ENCODE measurements around the gene SEC24D.

Gene SEC24D

DNA sequence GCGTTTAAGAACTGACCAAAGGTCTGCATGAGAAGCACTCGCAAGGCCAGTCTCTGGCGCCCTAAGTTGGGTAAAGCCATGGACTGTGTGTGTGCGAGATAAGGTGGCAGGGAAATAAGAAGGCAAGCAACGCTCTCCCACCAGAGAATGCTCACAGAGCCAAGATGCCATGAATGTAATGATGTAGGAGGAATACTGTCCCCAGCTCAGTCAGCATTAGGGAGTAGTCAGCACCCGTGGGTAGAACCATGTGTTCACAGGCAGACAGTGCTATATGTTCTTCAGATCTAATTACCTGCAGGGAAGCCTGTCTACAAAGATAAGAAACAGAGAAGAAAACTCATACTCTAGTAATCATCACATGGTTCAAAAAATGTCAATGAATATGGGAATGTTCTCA lies 68.8 kb downstream of the SEC24D start:
- peaks cover 6% of the 10 kb centered on the region; the same call in 1 of the 2 replicates for H3F3A ChIP-seq (ENCODE audit: insufficient read depth)
- H3K79me2 ChIP-seq (ENCODE audit: insufficient read depth, low read length): no peaks in the 10 kb centered on the region
- TF ChIP-seq, protein P1, sequence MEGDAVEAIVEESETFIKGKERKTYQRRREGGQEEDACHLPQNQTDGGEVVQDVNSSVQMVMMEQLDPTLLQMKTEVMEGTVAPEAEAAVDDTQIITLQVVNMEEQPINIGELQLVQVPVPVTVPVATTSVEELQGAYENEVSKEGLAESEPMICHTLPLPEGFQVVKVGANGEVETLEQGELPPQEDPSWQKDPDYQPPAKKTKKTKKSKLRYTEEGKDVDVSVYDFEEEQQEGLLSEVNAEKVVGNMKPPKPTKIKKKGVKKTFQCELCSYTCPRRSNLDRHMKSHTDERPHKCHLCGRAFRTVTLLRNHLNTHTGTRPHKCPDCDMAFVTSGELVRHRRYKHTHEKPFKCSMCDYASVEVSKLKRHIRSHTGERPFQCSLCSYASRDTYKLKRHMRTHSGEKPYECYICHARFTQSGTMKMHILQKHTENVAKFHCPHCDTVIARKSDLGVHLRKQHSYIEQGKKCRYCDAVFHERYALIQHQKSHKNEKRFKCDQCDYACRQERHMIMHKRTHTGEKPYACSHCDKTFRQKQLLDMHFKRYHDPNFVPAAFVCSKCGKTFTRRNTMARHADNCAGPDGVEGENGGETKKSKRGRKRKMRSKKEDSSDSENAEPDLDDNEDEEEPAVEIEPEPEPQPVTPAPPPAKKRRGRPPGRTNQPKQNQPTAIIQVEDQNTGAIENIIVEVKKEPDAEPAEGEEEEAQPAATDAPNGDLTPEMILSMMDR (IDR thresholded peaks at IDR 0.05; ENCODE audit: insufficient read depth, low read length, poor library complexity, severe bottlenecking): no peak
- TF ChIP-seq EZH2phosphoT487 (conservative IDR thresholded peaks at IDR 0.05; ENCODE audit: low read length): no peak

DNA sequence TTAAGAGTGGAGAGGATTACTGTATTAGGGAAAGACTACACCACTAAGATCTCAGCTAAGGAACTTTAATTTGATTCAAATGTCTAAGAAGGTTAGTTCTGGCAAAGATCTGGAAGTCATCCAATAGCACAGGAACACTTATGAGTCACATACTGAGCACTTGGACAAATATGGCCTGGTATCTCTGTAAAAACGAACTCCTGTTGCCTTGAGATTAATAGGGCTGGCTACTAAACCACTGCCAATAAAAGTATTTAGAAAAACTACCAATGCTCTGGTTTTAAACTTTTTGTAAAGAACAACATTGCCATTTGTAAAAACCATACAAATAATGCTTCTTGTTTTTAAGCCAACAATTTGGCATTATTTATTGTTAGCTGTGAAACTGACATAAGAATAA lies 70.5 kb downstream of the SEC24D start:
- Histone ChIP-seq H3K4me3 (ENCODE audit: insufficient read depth, low read length, poor library complexity, severe bottlenecking) (no peak overlapping the region), H2AFZ (ENCODE audit: low read depth, low read length, severe bottlenecking) (no peak overlapping the region), H3K27me3 (ENCODE audit: low read length) (no peaks in the 10 kb centered on the region), H4K20me1 (ENCODE audit: low read depth, low read length) (no peaks in the 10 kb centered on the region), H3K9me3 (ENCODE audit: insufficient read depth, low read length) (no peaks in the 10 kb centered on the region), H3K27ac (ENCODE audit: low read depth, low read length) (no peak overlapping the region), H3K9ac (ENCODE audit: low read length) (no peak overlapping the region), H3K4me2 (ENCODE audit: low read depth, low read length, poor library complexity, severe bottlenecking) (no peak overlapping the region), H3K79me2 (ENCODE audit: insufficient read depth, low read length) (no peaks in the 10 kb centered on the region), H3F3A (ENCODE audit: insufficient read depth) (peaks cover 6% of the 10 kb centered on the region; the same call in 1 of the 2 replicates), H3K9me2 (replicated peaks; ENCODE audit: insufficient read depth, low read length) (no peaks in the 10 kb centered on the region), H3K36me3 (ENCODE audit: low read length) (no peaks in the 10 kb centered on the region)
- TF ChIP-seq EZH2phosphoT487 (conservative IDR thresholded peaks at IDR 0.05; ENCODE audit: low read length): no peak

More for the DNA sequence above, 68.8 kb downstream of the SEC24D start:
- no peaks in the 10 kb centered on the region for H3K27me3 ChIP-seq (ENCODE audit: low read length)
- no peak overlapping the region for H3K27ac ChIP-seq (ENCODE audit: low read depth, low read length)
- H3K9me2 ChIP-seq (replicated peaks; ENCODE audit: insufficient read depth, low read length): no peaks in the 10 kb centered on the region
- no peak overlapping the region for H3K4me3 ChIP-seq (ENCODE audit: insufficient read depth, low read length, poor library complexity, severe bottlenecking)
- H3K9ac ChIP-seq (ENCODE audit: low read length): no peak overlapping the region
- no peaks in the 10 kb centered on the region for H4K20me1 ChIP-seq (ENCODE audit: low read depth, low read length)
- H3K4me2 ChIP-seq (ENCODE audit: low read depth, low read length, poor library complexity, severe bottlenecking): no peak overlapping the region
- H3K9me3 ChIP-seq (ENCODE audit: insufficient read depth, low read length): no peaks in the 10 kb centered on the region
- no peaks in the 10 kb centered on the region for H3K36me3 ChIP-seq (ENCODE audit: low read length)
- H2AFZ ChIP-seq (ENCODE audit: low read depth, low read length, severe bottlenecking): no peak overlapping the region

DNA sequence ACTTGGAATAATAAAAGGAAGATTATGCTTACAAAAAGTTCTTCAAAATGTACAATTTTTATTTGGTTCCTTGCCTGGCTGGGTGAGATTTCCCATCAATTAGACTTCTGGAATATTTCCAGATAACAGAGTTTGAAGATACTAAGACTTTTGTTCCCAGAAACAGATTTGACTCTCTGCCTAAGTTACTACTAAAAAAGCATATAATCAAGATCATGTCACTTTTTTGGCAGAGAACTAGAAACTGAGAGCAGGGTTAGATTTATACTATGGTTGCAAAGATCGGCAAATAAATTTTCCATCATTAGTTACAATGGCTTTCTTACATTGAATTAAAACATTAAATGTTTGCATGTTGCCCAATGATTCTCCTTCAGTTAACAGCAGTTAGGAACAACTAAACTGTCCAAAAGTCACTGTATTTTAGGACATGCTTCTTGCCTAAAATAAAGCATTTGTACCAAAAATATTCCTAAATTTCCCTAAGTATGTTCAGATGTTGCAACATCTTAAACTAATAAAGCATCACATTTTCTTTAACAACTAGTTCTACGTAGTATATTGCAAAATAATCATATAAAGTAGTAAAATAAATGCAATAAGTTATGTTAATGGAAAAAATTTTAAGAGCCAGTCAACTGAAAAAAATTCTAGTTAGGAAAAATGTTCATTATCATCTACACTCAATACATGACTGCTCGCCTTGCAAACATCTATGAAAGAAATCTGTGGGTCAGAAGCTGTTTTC lies 73.0 kb downstream of the SEC24D start:
- Histone ChIP-seq H3K9me3 (ENCODE audit: insufficient read depth, low read length) (no peaks in the 10 kb centered on the region), H3K79me2 (ENCODE audit: insufficient read depth, low read length) (no peaks in the 10 kb centered on the region), H3K4me2 (ENCODE audit: low read depth, low read length, poor library complexity, severe bottlenecking) (no peak overlapping the region), H3K27ac (ENCODE audit: low read depth, low read length) (0 out of 2 replicates have a peak overlapping the region, but pooled peaks have one; percentile 23), H3K36me3 (ENCODE audit: low read length) (no peaks in the 10 kb centered on the region), H3K9me2 (replicated peaks; ENCODE audit: insufficient read depth, low read length) (no peaks in the 10 kb centered on the region), H3K9ac (ENCODE audit: low read length) (no peak overlapping the region), H2AFZ (ENCODE audit: low read depth, low read length, severe bottlenecking) (no peak overlapping the region), H3K27me3 (ENCODE audit: low read length) (no peaks in the 10 kb centered on the region), H4K20me1 (ENCODE audit: low read depth, low read length) (no peaks in the 10 kb centered on the region), H3K4me3 (ENCODE audit: insufficient read depth, low read length, poor library complexity, severe bottlenecking) (no peak overlapping the region), H3F3A (ENCODE audit: insufficient read depth) (peaks cover 25% of the 10 kb centered on the region)
- TF ChIP-seq, protein P1 (IDR thresholded peaks at IDR 0.05; ENCODE audit: insufficient read depth, low read length, poor library complexity, severe bottlenecking): no peak
- TF ChIP-seq EZH2phosphoT487 (conservative IDR thresholded peaks at IDR 0.05; ENCODE audit: low read length): no peak

DNA sequence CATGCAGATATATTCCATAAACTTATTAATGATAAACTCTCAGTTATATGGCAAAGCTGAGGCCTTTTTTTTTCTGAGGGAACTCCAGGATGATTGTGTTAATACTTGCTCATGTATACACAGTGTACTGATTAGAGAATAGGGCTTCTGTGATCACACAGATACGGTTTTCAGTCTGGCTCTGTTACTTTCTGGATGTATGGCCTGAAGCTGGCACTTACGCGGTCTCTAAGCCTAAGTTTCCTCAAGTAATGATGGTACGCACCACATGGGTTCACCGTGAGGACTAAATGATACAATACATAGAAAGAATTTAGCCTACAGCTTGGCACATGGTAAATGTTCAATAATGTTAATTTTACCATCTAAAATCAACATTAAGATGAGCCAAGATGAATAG lies 73.8 kb downstream of the SEC24D start:
- no peak overlapping the region for H2AFZ ChIP-seq (ENCODE audit: low read depth, low read length, severe bottlenecking)
- H3F3A ChIP-seq (ENCODE audit: insufficient read depth): peaks cover 29% of the 10 kb centered on the region
- H3K9me3 ChIP-seq (ENCODE audit: insufficient read depth, low read length): no peaks in the 10 kb centered on the region
- H3K79me2 ChIP-seq (ENCODE audit: insufficient read depth, low read length): no peaks in the 10 kb centered on the region
- peak overlapping the region; percentile 72 for H3K4me2 ChIP-seq (ENCODE audit: low read depth, low read length, poor library complexity, severe bottlenecking)
- no peaks in the 10 kb centered on the region for H4K20me1 ChIP-seq (ENCODE audit: low read depth, low read length)
- H3K27me3 ChIP-seq (ENCODE audit: low read length): no peaks in the 10 kb centered on the region
- no peak overlapping the region for H3K4me3 ChIP-seq (ENCODE audit: insufficient read depth, low read length, poor library complexity, severe bottlenecking)
- H3K27ac ChIP-seq (ENCODE audit: low read depth, low read length): peak overlapping the region; percentile 69; the same call in 1 of the 2 replicates
- TF ChIP-seq, protein P1 (IDR thresholded peaks at IDR 0.05; ENCODE audit: insufficient read depth, low read length, poor library complexity, severe bottlenecking): no peak
- no peak for TF ChIP-seq EZH2phosphoT487 (conservative IDR thresholded peaks at IDR 0.05; ENCODE audit: low read length)
- H3K36me3 ChIP-seq (ENCODE audit: low read length): 0 out of 2 replicates have a peak, but pooled peaks cover 5% of the 10 kb centered on the region
- no peak overlapping the region for H3K9ac ChIP-seq (ENCODE audit: low read length)
- no peaks in the 10 kb centered on the region for H3K9me2 ChIP-seq (replicated peaks; ENCODE audit: insufficient read depth, low read length)

Measured in SU-DHL-6 (cell line).